CD4-positive, alpha-beta T cell treated with Interleukin-1 beta for 1 hour (primary cell): ENCODE results near the gene BTRC.
A peak's percentile ranks its signal among the peaks of the same experiment; 100 is the strongest.
"Not testable (repeated sequence)": the region's sequence is repeated elsewhere in the genome, so short reads cannot be mapped to it uniquely, and the experiment has no call there.

Source experiments
- DNase-seq, 2 donors: peaks; one replicate each; pipeline ENCODE4 v3.0.0-alpha.2; 2020 to 2022

The BTRC gene

DNA sequence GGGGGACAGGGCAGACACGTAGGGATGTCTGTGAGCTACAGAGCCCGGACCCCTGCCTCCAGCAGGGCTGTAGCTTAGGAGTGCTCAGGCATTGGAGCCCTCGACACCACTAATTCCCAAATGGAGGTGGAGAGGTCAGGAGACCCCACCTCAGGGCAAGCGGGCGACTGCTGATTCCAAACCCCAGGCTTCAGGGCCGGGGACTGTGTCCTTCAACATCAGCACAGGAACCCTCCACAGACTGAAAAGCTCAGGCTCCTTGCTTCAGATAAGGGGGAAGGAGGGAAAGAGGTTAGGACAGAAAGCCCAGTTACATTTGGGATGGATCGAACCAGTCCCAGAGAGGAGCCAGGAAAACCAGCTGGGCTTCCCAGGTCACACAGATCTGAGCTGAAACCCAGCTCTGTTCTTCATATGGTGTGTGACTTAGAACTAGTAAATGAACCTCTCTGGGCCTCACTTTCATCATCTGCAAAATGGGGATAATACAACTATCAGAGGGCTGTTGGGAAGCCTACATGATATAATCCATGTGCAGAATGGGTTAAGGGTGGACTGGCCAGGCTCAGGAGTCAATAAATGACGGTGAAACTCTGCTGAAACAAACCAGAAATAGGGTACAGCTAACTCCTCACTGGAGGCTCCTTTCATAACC lies 217.4 kb downstream of the BTRC start:
- DNase-seq: no peak

DNA sequence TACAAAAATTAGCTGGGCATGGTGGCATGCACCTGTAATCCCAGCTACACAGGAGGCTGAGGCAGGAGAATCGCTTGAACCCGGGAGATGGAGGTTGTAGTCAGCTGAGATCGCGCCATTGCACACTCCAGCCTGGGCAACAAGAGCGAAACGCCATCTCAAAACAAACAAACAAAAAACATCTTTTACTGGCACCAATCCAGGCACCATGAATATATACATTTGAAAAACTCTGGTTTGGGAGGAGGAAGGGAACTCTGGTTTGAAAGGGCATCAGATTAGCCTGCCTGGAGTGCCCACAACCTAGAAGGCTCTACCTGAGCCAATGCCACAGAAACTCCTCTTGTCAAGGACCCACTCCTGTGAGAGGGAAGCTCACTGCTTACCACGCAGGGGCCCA lies 218.2 kb downstream of the BTRC start:
- no peak for DNase-seq

DNA sequence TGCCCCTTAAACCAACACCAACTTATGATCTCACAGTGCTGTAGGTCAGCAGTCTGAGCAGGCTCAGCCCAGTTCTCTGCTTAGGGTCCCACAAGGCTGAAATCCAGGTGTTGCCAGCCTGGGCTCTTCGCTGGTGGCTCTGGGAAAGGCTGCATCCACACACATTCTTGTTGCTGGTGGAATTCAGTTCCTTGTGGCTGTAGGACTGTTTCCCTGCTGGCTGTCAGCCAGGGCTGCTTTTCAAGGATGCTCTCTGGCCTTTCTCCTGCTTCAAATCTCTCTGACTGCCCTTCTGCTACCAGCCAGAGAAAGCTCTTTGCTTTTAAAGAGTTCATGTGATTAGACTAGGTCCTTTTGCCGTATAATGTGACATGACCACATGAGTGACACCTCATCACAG lies 218.8 kb downstream of the BTRC start:
- DNase-seq: no peak

DNA sequence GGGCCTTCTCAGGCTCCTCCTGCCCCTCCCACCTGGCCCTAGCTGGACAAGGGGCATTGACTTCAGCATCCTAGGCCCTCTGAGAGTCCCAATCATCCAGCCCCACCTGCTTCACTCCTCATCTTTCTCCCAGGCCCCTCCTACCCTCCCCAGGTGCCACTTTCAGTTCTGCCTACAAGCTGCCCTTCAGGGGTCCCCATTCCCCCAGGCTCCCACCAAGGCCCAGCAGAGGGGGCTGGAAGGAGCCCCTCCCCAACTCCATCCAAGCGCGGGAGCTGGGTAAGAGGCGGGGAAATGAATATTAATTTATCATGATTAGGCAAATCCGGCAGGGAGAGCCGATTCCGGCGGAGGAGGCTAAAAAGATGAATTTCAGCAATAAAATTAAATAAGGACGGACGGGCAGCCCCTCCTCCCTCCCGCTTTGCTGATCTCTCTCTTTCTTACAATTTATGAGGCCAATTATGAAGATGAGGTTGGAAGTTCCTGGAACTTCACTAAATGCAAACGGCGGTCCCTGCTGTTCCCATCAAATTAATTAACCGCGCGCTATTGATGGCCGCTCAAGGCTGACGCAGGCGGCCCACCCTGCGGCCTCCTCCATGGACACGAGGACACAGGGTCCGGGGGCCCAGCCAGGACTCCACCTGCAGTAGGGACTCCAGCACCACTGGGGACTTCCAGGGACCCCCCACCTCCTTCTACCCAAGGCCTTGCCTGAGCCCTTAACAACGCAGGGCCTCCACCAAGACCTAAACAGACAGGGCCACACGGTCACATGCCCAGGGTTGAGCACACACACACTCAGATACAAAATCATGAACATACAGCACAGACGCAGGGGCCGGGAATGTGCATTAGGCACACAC lies 220.2 kb downstream of the BTRC start:
- DNase-seq: no peak

DNA sequence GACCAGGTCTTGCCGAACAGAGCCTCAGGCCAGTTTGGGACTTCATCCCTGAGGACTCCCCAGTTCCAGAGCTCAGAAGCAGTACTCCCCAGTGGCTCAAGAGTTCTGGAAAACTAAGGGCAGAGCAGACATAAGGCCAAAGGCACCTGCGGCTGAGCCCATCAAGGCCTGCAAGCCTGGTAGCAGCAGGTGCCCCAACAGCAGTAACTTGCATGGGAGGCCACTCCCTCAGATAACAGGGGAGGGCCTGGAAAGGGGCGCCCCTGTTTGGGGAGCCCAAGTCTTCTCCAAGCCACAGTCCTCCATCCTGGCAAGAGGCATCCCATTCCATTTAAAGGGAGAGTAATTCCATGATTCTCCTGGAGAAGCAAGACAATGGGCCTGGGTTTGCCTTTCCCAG lies 221.1 kb downstream of the BTRC start:
- DNase-seq: no peak

DNA sequence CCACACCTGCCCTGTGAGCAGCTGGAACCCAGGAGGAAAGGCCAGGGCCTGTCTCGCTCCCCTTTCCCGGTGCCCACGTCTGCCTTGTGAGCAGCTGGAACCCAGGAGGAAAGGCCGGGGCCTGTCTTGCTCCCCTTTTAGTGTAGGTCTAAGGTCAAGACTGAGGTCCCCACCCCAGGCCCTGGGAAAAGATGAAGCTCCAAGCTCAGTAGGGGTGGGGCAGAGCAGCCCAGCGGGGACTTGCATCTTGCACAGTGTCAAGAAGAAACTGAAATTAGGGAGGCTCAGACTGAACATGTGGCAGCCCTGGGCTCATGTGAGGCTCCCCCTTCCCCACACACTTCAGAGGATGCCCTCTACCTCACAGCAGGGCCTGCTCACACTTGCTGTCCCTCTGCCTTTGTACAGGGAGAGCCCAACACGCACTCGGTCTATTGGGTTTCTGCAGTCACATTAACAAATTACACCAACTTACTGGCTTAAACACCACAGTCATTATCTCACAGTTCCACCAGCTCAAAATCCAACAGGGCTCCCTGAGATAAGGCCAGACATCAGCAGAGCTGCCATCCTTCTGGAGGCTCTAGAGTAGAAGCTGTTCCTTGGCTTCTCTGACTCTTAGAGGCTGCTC lies 221.7 kb downstream of the BTRC start:
- no peak for DNase-seq

DNA sequence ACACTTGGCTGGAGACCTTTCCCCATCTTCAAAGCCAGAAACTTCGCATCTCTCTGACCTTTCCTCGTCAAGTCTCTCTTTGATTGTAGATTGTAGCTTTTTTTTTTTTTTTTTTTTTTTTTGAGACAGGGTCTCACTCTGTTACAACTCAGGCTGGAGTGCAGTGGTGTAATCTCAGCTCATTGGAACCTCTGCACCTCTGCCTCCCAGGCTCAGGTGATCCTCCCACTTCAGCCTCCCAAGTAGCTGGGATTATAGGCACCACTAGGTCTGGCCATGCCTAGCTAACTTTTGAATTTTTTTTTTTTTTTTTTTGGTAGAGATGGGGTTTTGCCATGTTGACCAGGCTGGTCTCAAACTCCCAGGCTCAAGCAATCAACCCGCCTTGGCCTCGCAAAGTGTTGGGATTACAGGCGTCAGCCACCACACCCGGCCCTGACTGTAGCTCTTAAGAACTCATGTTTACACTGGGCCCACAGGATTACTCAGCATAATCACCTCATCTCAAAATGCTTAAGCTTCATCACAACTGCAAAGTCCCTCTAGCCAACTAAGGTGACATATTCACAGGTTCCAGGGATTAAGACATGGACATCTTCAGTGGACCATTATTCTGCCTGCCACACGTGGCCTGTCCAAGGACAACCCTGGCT lies 222.4 kb downstream of the BTRC start:
- no peak for DNase-seq

DNA sequence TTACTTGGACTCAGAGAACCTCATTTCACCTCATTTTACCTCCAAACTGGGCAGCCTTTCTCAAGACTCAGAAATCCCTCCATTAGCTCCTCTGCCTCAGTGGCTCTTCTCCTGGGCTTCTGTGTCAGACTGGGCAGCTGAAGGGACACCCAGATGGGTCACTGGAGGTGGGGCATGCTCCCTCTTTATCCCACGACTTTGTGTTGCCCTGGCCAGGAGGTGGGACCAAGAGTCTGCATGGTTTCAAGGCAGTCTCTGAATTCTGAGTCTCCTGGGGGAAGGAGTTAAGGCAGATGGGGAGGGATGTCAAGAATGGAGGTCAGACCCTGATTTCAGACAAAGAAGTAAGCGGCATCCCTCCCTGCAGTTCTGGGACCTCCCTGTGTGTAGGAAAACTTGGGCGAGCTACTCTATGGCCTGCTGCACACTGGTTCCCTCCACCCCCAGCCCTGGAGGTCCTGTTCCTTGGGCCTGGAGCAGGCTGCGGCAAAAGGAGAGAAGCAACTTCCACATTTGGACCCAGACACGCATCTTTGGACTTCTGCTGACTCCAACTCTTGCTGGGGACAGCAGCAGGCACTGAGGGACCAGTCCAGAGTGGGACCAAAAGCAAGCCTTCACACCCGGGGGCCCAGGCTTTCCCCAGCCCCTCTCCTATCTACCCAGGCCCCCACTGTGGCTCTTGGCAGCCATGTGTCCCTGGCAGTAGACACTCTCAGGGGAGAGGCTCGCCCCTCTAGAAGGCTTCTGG lies 223.3 kb downstream of the BTRC start:
- no peak for DNase-seq

DNA sequence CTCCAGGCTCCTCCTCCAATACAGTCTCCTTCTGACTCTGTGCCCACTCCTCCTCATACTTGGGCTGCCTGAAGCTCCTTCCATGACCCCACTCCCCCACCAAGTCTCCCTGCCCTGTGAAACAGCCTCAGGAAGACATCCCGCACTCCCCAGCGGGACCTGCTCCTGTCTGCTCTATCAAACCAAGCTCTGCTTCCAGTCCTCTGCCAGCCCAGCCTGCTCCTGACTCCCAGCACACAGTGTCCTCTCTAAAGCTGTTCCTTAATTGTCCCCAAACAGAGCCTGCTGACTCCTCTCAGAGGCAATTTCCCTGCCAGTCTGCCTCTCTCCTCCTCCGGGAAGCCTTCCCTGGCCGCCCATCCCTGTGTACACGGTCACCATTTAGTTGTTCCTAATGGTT lies 224.2 kb downstream of the BTRC start:
- no peak for DNase-seq

DNA sequence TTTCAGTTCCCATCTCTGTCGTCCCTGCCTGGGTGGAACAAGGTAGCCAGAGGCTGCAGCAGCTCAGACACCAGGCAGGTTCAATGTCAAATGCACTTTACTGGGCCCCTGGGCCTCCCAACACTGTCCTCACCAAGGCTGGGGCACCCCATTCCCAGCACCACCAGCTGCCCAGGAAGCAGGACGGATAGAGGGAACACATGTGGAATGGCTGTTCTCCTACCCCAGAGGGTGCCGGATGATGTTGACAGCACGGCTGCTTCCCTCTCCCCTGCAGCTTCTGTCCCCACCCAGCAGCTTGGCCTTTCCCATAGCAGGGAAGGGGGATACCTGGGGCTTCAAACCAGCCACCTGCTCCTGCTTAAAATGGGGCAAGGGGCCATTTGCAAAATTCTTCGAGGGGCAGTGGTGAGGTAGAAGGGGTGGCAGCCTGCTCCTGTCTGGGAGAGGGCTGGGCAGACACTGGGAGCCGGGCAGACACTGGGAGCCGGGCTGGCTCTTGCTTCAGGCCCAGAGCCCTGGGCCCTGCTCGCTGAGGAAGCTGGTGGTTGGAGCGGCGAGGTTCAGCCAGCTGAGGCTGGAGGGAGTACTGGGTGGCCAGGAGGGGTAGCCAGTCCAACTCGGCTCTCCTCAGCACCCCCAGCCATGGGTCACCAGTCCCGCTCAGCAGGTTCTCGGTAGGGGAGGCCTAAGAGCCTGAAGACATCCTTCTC lies 225.0 kb downstream of the BTRC start:
- no peak for DNase-seq

DNA sequence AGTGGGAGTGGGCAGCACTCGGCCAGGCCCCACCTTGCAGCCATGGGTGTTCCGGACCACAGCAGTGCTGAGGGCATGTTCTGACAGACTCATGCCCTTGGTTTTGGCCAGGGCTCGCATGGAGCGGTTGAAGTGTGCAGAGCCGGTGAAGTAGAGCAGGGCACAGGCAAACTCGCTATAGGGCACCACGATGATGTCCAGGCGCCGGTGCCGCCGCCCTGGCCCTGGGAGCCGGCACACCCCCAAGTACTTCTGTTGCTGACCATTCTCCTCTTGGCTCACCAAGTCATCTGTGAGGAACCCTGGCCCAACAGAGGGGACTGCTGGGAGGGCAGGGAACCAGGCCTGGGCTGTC lies 225.5 kb downstream of the BTRC start:
- DNase-seq: no peak

DNA sequence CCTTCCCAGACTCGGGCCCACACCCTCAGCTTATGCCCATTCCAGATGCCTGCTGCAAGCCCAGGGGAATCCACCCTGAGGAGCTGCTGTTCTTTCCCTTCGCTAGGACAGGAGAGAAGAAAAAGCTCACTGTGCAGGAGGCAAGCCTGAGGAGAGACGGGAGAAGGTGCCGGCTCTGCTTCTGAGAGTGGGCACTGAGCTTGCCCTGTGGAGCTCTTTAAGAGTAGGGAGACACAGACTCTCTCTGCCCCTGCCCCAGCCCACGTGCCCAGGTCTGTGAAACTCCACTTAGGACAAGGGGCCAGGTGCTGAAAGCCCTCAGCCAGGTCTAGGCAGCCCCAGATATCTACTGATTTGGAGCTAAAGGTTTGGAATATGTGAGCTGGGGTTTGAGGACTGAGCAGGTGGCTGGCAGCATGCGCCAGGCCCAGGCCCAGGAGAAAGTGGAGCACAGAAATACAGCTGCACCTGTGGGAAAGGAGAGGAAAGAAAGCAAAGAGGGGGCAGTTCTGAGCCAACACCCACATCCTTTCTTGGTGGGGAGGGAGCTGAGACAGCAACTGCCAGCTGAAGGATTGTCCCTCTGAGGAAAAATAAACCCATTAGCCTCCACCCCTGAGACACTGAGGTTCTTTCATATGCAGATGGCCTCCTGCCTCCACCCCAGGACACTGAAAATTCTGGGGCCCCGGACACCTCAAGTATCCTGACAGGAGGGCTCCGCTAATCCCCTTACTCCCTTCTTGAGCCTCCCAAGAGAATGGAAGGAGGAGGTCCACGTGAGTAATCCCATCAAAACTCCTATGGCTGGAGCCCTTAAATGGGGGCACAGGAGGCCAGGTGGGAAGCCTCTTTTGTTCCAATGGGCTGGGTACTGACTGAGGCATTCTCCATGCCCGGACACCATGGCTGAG lies 226.8 kb downstream of the BTRC start:
- DNase-seq: no peak

DNA sequence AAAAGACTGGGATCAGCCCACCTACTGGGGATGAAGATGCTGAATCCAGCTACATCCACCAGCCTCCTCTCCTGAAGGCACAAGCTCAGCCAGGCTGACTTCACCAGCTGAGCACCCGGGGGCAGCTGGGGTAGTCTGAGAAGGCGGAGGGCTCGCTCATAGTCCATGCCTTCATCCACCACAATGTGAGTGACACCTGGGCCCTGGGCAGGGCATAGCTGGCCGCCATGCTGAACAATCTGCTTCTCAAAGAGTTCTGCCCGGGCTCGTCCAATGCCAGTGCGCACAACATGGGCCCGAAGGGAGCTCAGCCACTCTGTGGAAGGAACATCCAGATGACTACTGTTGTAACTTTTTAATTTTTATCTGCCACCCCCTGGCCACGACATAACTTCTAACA lies 231.9 kb downstream of the BTRC start:
- DNase-seq: no peak

DNA sequence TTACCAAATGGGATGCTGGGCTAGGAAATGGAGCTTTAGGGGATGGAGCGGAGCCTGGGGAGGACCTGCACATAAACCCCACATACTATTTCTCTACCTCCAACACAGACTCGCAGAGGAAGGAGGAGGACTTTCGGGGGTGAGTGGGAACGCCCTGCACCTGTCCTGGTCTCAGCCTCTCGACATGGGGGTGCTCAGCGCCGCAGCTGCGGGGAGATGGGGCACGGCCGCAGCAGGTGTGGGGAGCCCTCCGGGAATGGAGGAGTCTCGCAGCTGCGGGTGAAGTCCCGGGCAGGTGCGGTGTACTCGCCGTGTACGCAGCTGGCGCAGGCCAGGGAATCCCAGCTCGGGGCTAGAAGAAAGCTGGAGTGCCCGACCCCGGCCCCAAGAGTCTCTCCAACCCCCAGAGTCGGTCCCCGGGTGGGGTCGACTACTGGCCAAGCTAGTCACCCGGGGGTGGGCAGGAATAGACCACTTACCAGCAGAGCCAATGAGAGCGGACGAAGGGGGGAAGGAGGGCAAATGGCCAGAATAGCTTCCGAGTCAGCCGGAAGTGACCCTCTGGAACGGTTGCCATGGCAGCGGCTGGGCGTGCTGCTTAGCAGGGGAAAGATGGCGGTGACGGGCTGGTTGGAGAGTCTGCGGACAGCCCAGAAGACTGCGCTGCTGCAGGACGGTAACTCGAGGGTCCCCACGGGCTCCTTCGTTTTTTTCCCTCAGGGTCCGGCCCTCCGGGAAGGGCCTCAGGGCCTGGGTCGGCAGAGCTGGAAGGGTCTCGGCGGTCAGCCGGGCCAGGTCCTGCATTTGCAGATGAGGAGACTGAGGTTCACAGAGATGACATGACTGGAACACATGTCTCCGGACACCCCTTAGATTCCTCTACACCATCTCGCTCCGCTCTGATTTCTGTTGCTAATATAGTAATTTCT lies 234.0 kb downstream of the BTRC start, which contains the start of the genes DPCD and POLL:
Gene DPCD, plus strand, starts transcription at position 597 of the 929 bp plus-strand sequence. Its CDS starts 16 bp downstream, at position 613.
Gene POLL, minus strand, starts transcription at position 533 of the 929 bp plus-strand sequence. CDS start 897 bp downstream, outside the sequence.
- DNase-seq: peak; percentile 89 to 91

DNA sequence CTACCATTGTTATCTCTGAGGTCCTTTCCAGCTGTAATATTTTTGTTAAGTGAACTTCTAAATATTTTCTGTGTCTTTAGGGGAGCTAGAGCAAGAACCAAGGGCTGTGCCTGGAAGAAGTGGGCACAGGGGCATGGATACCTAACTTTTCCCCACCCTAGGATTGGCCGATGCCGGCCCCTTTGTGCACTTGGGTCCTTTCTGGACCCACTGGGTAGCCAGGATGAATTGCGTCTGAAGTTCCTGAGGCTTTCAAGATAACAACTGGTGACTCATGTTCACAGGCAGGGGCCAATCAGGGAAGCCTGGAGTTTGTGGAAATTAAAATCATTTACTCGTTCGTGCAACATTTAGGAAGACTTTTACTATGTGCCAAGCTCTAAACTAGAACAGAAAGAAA lies 234.9 kb downstream of the BTRC start:
- DNase-seq: no peak

DNA sequence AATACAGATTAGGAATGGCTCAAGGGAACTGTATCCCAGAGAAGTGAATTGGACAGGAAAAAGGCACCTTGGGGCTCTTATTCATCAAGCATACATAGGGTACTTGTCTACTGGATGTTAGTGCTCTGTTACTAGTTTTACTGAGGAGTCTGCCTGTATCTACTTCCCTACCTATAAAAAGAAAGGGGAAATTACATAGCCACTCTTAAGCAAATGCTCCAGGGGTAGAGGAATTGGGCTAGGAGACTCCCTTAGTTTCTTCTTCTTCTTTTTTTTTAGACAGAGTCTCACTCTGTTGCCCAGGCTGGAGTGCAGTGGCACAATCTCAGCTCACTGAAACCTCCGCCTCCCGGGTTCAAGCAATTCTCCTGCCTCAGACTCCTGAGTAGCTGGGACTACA lies 239.4 kb downstream of the BTRC start:
- DNase-seq: not testable (repeated sequence)

DNA sequence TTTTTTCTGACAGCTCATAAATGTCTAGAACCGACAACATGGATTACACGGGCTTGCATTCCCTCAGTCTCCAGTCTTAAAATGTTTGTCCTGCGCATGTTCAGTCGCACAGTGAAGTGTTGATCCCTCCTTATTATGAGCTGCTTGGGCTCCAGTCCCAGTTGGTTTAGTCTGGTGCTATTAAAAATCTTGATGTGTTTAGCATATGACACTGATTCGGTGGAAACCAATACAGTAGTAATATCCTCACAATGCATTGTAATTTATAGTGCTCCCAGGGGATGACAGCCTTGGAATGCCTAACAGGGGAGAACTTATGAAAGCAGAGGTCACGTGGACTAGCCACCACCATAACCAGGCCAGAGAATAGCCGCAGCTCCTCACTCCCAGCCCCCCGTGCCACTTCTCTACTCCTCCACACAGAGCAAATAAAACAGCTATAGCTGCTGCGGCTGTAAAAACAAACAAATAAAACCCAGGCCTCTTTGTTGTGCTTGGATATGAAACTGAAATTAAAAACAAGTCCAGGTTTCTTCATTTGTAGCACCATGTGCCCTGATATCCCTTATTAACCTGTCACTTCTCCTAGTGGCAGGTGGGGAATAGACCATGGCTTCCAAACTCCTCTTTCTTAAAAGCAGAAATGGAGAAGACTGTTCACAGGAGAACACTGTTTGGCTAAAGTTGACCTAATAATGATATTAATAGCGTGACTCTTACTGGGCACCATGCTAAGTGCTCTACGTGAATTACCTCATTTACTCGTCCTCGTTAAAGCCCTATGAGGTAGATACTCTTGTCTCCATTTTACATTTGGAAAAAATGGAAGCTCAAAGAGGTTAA lies 241.8 kb downstream of the BTRC start:
- no peak for DNase-seq

DNA sequence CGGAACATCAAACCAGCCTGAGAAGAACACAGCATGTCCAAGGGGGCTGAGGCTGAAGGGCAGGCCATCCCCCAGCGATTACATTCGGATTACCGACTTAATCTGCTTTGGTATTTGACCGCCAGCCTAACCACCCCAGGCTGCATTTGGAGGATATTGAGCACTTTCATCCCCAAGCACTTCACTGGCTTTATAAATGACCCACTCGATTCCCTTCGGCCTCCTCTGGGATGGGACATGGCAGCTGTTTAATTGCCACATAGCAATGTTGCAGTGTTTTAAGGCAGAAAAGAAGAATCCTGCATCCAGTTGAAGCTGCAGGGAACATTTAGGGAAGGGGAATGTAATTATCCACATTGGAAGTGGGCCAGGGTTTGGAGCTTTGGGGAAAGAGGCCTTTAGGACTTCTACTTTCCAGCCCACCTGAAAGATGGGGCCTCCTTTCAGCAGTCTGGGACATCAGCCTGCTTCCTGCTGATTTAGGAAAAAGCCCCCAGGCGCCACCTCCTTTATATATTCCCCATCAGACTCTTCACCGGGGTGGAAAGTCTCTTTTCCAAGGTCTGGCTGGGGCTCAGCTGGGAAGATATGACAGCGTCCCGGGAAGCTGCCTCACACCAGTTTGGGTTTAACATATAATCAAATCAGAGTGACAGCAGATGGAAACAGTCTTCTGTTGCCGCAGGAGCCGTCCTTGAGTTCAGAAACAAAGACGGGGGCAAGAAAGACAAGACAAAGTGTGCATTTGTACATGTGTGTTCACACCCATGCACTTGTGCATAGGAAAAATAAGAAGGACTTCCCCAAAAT lies 243.3 kb downstream of the BTRC start:
- no peak for DNase-seq
